T-helper 2 cell treated with Interferon-gamma antibody and Interleukin-4, amounts not matched to agents 100 ng/mL and 5 ng/mL, for 36 hours (primary cell): ENCODE measurements around the gene FKBP1B. TPM values are rescaled to one million over a fixed set of nuclear protein-coding genes. Genes with fewer than 3 reads are reported as not detected.

Source experiments
- intact Hi-C: fragments of 100-400 bp; cut with micrococcal nuclease; formaldehyde crosslinking; loops from one replicate; pipeline ENCODE4 v1.15.1; 2023
- total RNA-seq: library from RNA; stranded (reverse); gene quantifications from 2 replicates; pipeline ENCODE4 v1.2.3, GENCODE V29; 2022

Gene FKBP1B
- total RNA-seq, 1 donor from 2014 or later = 0.43 TPM

DNA sequence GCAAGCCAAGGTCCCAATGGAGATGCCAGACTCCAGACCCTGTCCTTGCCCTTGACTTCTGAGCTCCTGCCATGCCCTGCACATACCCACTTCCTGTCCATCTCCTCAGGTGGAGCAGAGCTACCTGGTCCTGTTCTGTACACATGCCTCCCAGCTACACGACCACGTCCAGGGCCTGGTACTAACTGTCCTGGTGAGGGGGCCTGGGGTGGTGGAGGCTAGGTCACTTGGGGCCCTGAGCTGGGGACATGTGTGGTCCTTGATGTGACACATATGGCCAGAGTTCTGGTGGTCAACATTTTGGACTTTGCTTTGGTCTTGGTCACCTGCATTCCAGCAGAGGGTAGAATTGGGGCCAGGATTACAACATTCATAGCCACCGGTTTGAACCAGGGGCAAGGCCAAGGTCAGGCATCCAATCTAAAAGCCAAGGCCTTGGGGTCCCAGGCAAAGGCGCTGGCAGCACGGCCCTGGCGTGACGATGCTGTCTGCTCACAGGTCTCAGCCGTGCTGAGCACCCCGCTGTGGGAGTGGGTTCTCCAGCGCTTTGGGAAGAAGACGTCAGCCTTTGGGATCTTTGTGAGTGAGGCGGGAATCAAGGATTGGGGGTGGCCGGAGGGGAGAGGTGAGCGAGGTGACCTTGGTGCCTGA is 27.1 kb upstream of the FKBP1B start:
- intact Hi-C loops = no loop called here

DNA sequence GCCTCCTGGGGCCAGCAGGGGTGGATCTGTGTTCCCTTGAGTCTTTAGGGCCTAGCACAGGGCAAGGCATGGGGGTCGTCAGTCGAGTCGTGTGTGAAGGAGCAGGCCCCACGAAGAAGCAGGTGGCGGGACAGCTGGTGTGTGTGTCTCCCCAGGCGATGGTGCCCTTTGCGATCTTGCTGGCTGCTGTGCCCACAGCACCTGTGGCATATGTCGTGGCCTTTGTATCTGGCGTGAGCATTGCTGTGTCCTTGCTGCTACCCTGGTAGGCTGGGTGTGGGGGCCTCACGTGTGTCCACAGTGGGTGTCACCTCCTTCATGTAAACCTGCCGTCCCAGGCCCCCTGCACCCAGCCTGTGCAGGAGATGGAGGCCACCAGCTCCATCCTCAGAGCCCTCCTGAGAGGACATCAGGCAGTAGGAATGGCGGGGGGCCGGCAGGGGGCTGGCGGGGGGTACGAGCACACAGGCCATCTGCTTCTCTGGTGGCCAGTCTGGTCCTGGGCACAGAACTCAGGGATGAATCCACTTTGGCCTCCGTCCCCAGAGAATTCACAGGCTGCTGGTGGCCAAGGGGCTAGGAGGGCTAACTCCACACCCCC is 26.5 kb upstream of the FKBP1B start:
- intact Hi-C loops = no loop called here

DNA sequence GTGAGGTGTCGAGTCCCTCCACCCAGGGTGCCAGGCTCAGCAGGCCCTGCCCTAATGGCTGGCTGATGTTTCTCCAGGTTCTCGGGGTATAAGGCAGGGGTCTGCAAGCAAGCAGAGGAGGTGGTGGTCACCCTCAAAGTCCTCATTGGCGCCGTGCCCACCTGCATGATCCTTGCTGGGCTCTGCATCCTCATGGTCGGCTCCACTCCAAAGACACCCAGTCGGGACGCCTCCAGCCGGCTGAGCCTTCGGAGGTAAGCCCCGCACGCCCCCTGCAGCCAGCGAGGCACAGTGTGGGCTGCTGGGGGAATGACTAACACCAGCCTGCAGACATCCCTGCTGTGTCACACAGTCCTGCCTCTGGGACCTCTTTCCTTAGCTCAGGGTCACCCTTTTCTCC is 25.5 kb upstream of the FKBP1B start:
- intact Hi-C loops = no loop called here

DNA sequence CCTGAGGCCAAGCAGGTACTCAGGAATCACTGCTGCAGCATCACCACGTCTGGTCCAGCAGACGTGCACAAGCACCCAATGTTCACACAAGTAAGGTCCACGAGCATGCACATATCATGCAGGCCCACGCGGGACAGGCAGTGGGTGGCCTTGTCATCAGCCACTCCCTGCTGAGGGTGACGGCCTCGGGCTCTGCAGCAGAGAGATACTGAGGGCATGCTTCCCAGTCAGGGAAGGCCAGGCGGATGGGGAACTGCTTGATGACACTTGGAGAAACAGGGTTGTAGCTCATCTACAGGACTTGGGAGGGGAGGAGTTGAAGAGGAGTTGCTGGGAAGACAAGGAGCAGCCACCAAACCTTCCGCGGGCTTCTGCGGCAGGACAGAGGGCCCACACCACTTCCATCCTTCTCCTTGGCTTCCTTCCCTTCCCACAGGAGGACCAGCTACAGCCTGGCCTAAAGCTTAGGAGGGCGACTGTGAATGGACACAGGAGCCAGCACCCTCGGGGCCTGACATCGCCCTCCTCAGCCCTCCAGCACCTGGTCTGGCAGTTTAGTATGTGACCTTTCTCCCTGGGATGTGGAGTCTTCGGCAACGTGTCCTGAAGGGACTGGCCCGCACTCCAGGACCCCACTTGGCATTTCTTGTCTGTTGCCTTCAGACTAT is 24.4 kb upstream of the FKBP1B start:
- intact Hi-C loops = no loop called here

DNA sequence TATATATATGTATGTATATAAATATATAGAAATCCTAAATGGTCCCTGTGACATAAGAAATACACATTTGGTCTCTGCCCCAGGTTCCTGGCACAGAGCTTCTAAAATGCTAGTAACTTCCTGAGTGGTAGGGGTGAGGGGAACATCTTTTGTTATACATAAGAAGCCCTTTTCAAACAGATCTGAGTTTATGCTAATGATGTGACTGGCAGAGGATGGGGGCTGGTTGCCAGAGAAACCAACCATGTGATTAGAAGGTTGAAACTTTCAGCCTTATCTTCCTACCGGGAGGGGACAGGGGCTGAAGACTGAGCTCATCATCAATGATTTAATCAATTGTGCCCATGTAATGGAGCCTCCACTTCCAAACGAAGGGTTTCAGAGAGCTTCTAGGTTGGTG is 23.3 kb upstream of the FKBP1B start:
- intact Hi-C loops = no loop called here

DNA sequence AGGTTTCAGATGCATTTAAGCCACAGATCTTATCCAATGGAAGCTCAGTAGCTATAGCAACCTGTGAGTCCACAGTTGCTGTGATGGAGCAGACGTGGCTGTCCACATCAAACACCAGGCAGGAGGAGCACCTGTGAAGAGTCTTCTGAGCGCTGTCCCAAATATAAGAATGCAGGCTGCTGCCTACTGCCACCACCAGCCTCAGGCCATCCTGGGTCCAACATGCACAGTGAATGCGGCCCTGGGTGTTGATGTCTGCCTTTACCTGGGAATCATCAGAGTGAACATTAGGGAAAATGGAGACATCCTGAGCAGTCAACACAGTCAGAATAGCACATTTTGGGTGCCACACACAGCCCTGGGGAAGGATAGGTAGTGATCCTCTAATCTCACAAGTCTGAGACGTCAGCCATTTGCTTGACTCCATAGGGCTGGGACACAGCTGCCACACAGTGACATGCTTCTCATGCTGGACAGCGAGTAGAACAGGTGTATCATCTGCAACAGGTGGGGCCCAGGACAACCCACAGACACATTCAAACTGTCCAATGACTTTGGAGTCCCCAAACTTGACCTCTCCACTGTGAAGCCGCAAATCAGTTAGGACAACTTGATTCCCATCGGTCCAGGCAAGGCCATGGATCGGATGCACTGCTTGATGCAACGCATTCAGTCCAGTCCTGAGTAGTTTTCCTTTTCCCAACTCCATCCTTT is 10.6 kb upstream of the FKBP1B start:
- intact Hi-C loops = no loop called here

DNA sequence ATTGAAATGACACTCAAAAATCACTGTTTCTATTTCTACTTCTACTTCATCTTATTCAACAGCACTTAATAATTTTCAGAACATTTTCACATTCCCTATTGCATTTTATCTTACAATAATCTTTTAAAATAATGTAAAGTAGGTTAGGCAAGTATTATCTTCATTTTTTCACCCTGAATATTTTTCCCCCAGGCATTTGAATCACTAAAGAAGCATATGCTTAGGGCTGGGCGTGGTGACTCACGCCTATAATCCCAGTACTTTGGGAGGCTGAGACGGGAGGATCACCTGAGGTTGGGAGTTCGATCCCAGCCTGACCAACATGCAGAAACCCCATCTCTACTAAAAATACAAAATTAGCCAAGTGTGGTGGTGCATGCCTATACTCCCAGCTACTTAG is 9.0 kb upstream of the FKBP1B start:
- intact Hi-C loops = loop anchor here (10.0 kb wide), 1 partner anchor 754 kb away; the partner anchor contains the start of genes CENPO and PTRHD1

DNA sequence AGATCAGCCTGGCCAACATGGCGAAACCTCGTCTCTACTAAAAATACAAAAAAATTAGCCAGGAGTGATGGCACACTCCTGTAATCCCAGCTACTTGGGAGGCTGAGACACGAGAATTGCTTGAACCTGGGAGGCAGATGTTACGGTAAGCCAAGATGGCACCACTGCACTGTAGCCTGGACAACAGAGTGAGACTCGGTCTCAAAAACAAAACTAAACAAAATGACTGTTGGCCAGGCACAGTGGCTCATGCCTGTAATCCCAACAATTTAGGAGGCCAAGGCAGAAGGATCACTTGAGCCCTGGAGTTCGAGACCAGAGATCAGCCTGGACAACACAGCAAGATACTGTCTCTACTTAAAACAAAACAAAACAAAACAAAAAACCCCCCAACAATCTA is 6.4 kb upstream of the FKBP1B start:
- intact Hi-C loops = loop anchor here (10.0 kb wide), 1 partner anchor 752 kb away; the partner anchor contains the start of genes CENPO and PTRHD1

DNA sequence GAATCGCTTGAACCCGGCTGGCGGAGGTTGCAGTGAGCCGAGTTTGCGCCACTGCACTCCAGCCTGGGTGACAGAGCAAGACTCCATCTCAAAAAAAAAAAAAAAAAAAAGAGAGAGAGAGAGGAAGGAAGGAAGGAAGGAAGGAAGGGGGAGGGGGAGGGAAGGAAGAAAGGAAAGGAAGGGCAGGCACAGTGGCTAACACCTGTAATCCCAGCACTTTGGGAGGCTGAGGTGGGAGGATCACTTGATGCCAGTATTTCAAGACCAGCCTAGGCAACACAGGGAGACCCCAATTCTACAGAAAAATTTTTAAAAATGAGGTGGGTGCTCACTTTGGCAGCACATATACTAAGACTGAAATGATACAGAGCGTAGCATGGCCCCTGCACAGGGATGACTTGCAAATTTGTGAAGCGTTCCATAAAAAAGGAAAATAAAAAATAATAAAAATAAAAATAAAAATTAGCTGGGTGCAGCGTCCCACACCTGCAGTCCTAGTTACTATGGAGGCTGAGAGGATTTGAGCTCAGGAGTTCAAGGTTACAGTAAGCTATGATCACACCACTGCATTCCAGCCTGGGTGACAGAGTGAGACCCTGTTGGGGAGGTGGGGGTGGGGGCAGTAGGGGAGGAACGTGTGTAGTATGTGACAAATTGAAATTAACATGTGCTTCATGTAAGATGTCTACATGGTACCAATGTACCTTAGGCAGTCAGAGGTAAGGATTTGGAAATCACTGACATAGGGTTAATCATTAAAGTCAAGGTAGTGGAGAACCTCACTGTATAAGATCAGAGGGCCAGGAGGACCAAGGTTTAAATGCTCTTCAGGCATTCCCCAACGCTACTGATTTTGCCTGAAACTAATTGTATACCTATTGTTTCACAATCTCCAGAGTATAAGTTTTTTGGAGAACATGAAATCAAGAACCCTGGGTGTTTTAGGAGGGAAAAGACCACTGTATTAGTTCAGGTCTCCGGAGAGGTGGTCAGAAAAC is 3.7 kb upstream of the FKBP1B start:
- intact Hi-C loops = loop anchor here (2.0 to 10.0 kb wide), 2 partner anchors 39 to 749 kb away; partner anchors contain the start of genes CENPO, PTRHD1 and TP53I3

DNA sequence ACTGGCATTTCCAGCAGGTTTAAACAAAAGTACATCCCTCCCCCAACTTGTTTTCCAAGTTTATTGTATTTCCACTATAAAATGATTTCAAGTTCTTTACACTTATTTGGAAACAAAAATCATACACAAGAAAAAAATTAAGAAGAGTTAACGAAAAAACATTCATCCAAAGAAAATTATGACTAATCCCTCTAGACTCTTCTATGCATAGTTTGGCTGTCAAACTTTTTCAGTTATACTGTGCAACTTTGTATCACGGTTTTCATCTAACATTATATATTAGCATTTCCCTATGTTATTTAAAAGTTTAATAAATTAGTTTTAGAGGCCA is 3.0 kb upstream of the FKBP1B start:
- intact Hi-C loops = loop anchor here (2.0 to 10.0 kb wide), 2 partner anchors 38 to 748 kb away; partner anchors contain the start of genes CENPO, PTRHD1 and TP53I3

DNA sequence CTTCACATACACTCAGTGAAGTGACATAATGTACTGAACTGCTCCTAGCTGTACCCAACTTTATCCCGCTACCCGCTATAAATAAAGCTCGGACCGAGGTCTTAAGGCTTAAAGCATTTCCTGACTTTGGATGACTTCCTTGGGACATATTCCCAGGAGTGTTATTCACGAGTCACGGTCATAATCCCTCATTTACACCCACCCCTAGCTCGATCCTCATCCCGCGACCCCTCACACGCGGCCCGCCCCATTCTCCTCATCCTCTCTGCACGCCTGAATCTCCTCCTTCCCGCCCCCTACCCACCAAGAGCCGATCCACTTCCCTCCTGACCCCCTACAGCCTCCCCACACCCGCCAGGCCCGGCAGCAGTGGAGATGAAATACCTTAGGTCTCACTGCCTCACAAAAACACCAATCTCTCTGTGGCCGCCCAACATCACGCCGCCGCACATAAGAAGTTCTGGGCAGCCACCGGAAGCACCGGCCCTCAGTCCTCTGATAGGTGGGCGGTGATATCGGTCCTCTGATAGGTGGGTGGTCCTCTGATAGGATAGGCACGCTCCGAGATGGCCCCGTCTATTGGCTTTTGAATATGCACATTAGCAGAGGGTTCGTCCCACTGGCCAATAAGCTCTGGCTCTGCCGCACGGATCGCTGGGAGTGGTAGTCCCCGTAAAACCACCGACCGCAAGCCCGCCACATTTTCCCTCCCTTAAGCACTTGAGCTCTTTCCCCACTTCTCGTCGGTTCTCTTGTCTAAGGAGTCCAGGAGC is 2.4 kb upstream of the FKBP1B start, which contains the start of gene WDCP:
WDCP (minus strand) TSS at position 462 of the 773 bp plus-strand sequence. CDS start 7,897 bp downstream, outside the sequence.
- intact Hi-C loops = loop anchor here (1.0 to 10.0 kb wide), 5 partner anchors 29 to 748 kb away; partner anchors contain the start of genes CENPO, PTRHD1, SF3B6 and TP53I3

DNA sequence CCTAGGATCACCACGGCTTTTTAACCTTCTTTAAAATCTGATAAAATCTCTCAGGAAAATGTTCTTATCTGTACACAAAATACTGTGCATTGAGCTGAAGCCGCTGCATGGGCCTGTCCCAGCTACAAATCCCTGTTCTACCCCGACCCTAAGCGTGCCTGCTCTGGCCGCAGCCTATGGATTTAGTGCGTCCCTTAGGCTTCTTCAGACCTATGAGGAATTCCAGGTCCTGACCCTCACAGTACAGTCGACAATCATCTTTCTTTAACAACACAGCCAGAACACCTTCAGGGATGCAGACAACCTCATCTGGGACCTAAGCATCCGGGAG is 1.9 kb upstream of the FKBP1B start:
- intact Hi-C loops = loop anchor here (1.0 to 10.0 kb wide), 5 partner anchors 29 to 747 kb away; partner anchors contain the start of genes CENPO, PTRHD1, SF3B6 and TP53I3

DNA sequence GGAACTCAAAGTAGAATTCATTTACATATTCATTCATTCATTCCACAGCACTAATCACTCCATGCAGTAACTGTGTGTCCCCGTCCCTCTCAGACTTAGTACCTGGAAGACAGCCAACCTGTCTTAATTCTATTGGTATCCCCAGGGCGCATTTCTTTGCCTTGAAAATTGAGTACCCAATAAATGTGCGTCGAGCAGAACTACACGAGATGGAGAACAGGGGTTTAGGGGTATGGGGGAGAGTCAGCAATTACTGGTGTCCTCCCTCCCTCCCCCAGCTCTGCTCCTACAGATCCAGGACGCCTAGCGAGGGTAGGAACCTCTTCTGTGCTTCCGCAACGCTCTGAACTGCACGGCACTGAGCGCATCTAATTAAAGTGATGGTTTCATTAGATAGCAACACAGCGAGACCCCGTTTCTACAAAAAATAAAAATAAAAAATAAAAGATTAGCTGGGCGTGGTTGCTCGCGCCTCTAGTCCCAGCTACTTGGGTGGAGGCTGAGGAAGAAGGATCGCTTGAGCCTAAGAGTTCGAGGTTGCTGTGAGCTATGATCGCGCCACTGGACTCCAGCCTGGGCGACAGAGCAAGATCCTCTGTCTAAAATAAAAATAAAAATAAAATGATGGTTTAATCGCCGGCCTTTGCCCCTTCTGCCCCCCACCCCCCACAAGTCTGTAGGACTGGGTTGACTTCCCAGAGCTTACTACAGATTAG is 614 bp upstream of the FKBP1B start:
- intact Hi-C loops = loop anchor here (10.0 kb wide), 1 partner anchor 746 kb away; the partner anchor contains the start of genes CENPO and PTRHD1

DNA sequence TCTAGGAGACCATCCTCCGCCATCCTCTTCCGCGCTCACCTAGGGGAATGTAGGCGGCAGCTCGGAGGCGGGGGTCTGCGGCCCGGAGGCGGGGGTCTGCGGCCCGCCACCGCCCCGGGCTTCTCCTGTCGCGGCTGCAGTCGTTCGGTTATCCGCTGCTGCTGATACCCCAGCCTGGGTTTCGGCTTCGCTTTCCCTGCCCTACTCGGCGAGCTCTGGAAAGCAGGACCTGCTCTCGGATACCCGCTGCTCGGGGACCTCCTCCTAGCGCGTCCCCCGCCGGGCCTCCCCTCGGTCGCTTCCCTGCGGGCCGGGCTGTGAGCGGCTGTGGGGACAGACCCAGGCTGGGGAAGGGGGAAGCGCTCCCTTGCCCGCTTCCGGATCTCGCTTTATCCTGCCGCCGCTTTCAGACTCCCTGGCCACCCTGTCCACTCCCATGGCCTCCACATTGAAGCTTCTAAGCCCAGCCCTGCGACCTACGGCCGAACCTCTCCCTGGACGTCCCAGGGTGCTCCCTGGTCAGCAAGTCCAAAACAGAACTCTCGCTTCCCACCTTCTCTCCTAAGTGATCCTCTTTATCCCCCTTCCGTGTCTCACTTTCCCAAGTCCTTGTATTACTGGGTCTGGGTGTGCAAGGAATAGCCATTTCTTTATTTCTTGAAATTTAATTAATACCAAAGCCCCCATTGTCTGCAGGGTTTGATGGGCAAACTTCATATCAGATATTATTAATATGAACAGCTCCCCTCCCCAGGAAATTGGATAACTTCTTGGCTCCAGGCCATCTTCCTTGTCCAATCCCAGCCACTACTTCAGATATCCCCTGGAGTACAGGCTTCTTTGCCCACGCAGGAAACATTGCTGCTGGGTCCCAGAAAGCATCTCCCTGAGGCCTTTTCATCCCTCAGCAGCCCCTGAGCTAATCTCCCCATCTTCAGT is 769 bp downstream of the FKBP1B start:
- intact Hi-C loops = no loop called here

DNA sequence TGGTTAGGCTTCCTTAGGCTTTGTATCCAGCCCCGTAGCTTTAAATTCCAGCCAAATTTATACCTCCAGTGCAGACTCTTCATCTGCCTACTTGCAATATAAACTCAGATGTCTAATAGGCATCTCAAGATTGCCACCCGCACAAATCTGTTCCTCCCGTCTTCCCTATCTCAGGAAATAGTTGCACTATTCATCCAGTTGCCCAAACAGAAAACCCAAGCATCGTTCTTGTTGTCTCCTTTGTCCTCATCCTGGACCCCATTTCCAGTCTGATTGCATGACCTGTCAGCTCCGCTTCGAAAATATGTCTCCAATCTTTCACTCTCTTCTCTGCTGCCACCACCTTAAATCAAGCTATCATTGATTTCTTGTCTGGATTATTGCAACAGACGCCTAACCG is 2.3 kb downstream of the FKBP1B start:
- intact Hi-C loops = no loop called here

DNA sequence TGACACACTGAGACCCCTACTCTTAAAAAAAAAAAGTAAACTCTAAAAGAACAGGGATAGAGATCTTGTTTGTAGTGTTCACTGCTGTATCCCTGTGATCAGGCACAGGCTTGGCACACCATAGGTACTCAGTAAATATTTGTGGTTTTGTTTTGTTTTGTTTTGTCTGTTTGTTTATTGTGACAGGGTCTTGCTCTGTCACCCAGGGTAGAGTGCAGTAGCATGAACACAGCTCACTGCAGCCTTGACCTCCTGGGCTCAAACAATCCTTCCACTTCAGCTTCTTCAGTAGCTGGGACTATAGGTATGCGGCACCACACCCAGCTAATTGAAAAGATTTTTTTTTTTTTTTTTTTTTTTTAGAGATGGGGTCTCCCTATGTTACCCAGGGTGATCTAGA is 3.4 kb downstream of the FKBP1B start:
- intact Hi-C loops = no loop called here

DNA sequence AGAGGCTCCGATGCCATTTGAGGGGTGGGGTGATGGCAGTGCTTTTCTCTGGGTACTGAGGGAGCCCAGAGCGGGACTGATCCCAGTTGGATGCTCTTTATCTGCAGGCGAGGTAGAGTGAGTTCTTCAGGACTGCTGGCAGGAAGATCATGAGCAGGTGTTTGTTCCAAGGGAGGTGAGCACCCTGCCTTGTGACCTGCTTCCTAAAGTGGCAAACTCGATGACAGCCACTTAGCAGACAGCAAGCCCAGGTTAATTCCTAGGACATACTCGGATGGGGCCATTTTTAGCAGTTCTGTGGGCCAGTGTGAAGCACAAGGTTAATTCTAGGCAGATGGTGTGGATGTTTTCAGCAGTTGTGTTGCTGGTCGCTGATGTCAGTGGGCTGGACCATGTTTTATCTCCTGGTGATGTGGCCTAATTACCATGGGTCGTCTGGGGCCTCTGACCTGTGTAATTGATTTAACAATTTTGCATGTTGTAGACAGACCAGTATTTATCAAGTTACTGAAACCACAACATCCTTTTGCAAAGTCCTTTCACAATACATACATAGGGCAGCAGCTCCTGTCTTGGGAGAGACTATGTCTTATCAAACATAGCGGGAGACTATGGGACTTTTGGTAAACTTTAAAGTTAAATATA is 4.9 kb downstream of the FKBP1B start:
- intact Hi-C loops = no loop called here
